Measurements from ENCODE around the gene HNRNPH2.

Gene HNRNPH2

DNA sequence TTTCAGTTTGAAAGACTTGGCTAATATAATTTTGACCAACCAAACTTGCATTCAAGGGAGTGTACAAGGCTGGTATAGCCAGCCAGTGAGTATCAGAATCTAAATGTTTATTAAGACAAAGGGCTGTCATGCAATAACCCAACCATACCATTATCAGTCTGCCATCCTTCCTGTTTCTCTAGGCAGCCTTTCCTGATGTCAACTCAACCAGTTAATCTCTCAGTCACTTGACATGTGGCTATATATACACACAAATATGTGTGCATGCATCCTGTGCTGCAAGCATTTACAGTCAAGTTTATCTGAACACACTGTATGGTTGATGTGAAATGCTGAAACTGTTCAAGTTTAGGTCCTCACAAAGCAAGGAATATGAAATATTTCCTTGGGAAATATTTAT is 39.2 kb upstream of the HNRNPH2 start:
- no peak overlapping the region for H3K4me3 ChIP-seq (ENCODE audit: low read depth, low read length)
- no peak for DNase-seq (ENCODE audit: low read depth)
- TF ChIP-seq, protein P1, sequence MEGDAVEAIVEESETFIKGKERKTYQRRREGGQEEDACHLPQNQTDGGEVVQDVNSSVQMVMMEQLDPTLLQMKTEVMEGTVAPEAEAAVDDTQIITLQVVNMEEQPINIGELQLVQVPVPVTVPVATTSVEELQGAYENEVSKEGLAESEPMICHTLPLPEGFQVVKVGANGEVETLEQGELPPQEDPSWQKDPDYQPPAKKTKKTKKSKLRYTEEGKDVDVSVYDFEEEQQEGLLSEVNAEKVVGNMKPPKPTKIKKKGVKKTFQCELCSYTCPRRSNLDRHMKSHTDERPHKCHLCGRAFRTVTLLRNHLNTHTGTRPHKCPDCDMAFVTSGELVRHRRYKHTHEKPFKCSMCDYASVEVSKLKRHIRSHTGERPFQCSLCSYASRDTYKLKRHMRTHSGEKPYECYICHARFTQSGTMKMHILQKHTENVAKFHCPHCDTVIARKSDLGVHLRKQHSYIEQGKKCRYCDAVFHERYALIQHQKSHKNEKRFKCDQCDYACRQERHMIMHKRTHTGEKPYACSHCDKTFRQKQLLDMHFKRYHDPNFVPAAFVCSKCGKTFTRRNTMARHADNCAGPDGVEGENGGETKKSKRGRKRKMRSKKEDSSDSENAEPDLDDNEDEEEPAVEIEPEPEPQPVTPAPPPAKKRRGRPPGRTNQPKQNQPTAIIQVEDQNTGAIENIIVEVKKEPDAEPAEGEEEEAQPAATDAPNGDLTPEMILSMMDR (IDR thresholded peaks at IDR 0.05; ENCODE audit: low read depth, low read length, missing control alignments), result no peak

DNA sequence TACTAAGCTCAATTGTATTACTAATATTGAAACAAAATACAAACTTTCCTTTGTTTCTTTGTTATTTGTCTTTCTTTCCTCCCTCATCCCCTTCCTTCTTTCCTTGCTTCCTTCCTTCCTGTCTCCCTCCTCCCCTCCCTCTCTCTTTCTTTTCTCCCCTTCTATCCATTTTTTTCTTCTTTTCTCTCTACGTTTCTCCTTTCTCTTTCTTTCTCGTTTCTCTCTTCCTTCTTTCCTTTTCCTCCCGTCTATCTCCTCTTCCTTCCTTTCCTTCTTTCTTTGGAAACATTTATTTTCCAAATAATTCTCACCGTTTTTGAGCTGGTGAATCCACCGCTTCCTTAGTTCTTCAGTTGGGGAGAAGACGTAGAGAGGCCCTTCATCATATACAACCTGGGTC is 38.3 kb upstream of the HNRNPH2 start:
- no peak overlapping the region for H3K4me3 ChIP-seq (ENCODE audit: low read depth, low read length)
- DNase-seq (ENCODE audit: low read depth), result no peak
- TF ChIP-seq, protein P1 (IDR thresholded peaks at IDR 0.05; ENCODE audit: low read depth, low read length, missing control alignments), result no peak

DNA sequence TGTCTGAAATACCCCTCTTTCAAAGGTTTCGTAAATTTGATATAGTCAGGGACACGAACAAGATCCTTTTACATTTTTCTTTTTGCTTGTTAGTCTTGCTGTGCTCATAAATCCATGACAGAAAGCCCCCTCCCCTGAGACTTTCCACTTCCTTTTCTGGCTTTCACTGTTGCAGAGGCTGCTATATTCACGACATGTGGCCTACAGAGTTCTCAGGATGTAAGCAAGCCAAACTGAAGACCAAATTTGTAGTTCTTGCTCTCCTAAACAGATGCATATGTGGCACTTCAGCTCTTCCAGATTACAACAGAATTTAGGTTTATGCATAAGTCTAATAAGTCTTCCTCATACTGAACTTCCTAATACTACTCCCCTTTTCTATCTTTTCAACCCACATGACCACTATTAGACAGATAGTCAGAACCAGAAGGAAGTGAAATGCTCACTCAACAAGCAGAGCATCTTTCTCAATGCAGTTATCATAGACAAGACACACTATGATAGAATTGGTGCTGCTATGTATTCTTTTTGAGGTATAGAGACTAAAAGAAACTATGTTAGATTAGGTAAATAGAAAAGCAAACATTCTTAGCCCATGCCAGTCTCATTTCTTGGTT is 37.0 kb upstream of the HNRNPH2 start:
- no peak for DNase-seq (ENCODE audit: low read depth)
- H3K4me3 ChIP-seq (ENCODE audit: low read depth, low read length), result no peak overlapping the region
- TF ChIP-seq, protein P1 (IDR thresholded peaks at IDR 0.05; ENCODE audit: low read depth, low read length, missing control alignments), result no peak

GRCh38 chrX:101377547-101377946 is 30.5 kb upstream of the HNRNPH2 start:
- TF ChIP-seq, protein P1 (IDR thresholded peaks at IDR 0.05; ENCODE audit: low read depth, low read length, missing control alignments), result no peak

GRCh38 chrX:101383679-101384205 is 24.3 kb upstream of the HNRNPH2 start:
- peak; percentile 76 for DNase-seq (ENCODE audit: low read depth)
- TF ChIP-seq, protein P1 (IDR thresholded peaks at IDR 0.05; ENCODE audit: low read depth, low read length, missing control alignments), result no peak
- H3K4me3 ChIP-seq (ENCODE audit: low read depth, low read length), result peak overlapping the region; percentile 78

More at GRCh38 chrX:101377547-101377946, 30.5 kb upstream of the HNRNPH2 start:
- DNase-seq (ENCODE audit: low read depth), result no peak
- H3K4me3 ChIP-seq (ENCODE audit: low read depth, low read length), result no peak overlapping the region

DNA sequence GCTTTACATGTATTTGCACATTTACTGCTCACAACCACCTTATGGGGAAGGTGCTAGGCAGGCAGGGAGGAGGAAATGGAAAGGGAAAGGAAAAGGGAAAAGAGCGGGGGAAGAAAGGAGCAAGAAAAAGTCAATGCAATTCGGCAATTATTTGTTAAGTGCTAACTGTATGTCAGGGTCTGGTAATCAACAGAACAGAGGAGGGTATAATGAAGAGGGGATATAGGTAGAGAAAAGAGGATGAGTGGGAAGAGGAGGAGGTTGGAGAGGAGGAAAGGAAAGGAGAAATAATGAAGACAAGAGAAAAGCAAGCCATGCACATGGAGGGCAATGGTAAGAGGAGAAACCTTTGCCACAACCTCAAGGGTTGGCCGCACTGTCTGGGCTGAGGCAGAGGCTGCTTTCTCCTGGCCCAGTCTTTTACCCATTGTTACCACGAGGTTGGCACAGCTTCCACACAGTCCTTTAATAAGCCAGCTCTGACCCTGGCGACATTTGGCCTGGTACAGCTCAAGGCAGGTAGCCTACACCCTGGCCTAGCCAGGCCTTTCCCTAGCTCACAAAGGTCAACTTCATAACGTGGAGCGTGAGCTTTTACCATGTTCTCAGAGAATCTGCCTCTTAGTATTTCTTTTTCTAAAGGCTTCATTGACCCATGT is 22.9 kb upstream of the HNRNPH2 start:
- H3K4me3 ChIP-seq (ENCODE audit: low read depth, low read length), result peak overlapping the region; percentile 78
- TF ChIP-seq, protein P1 (IDR thresholded peaks at IDR 0.05; ENCODE audit: low read depth, low read length, missing control alignments), result no peak
- DNase-seq (ENCODE audit: low read depth), result no peak
